Measurements from ENCODE around the gene TBC1D16. TPM values are rescaled to one million over a fixed set of nuclear protein-coding genes. Genes with fewer than 3 reads are reported as not detected.

Gene TBC1D16
- total RNA-seq, 2 donors from 2014 or later = 45.9 to 52.1 TPM

GRCh38 chr17:80018917-80019651, 16.6 kb downstream of the TBC1D16 start:
- H3K27ac ChIP-seq = no peak overlapping the region
- no peak for DNase-seq (ENCODE audit: low spot score)
- no peak overlapping the region for H3K4me3 ChIP-seq
- ATAC-seq (ENCODE audit: insufficient number of reproducible peaks, low FRiP score, low read depth) = no peak
- TF ChIP-seq CTCF (IDR thresholded peaks at IDR 0.05) = no peak
- H3K36me3 ChIP-seq = no peaks in the 10 kb centered on the region
- H3K9me3 ChIP-seq = no peaks in the 10 kb centered on the region
- H3K4me1 ChIP-seq (ENCODE audit: control insufficient read depth in 1 of 2, low read depth in 2 of 2) = peaks cover 0 to 6% of the 10 kb centered on the region in 2 donors
- H3K27me3 ChIP-seq (replicated peaks; ENCODE audit: insufficient read depth) = no peaks in the 10 kb centered on the region

DNA sequence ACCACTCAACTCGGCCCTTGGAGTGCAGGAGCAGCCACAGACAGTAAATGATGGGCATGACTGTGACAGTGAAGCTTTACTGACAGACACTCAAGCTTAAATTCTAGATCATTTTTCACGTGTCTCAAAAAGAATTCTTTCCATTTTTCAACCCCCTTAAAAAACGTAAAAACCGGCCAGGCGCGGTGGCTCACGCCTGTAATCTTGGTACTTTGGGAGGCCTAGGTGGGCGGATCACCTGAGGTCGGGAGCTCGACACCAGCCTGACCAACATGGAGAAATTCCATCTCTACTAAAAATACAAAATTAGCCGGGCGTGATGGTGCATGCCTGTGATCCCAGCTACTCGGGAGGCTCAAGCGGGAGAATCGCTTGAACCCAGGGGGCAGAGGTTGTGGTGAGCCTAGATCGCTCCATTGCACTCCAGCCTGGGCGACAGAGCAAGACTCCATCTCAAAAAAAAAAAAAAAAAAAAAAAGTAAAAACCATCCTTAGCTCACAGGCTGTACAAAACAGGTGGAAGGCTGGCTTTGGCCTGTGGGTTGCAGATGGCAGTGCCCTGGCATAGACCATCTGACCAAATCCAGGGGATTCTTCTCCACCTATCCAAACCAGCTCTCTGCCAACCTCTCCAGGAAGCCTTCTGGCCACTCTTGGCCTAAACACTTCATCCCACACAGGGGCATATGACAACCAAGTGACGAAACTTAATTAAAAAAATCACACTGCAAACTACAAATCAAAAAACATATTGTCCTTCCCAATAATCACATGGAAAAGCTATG, 18.3 kb downstream of the TBC1D16 start:
- Histone ChIP-seq H3K27me3 (replicated peaks; ENCODE audit: insufficient read depth) (no peaks in the 10 kb centered on the region), H3K4me3 (no peak overlapping the region), H3K27ac (no peak overlapping the region), H3K36me3 (peaks cover 8% of the 10 kb centered on the region), H3K9me3 (no peaks in the 10 kb centered on the region), H3K4me1 (ENCODE audit: control insufficient read depth in 1 of 2, low read depth in 2 of 2) (no peaks in the 10 kb centered on the region)
- TF ChIP-seq CTCF (IDR thresholded peaks at IDR 0.05) = no peak
- DNase-seq (ENCODE audit: low spot score) = no peak
- ATAC-seq (ENCODE audit: insufficient number of reproducible peaks, low FRiP score, low read depth) = no peak

DNA sequence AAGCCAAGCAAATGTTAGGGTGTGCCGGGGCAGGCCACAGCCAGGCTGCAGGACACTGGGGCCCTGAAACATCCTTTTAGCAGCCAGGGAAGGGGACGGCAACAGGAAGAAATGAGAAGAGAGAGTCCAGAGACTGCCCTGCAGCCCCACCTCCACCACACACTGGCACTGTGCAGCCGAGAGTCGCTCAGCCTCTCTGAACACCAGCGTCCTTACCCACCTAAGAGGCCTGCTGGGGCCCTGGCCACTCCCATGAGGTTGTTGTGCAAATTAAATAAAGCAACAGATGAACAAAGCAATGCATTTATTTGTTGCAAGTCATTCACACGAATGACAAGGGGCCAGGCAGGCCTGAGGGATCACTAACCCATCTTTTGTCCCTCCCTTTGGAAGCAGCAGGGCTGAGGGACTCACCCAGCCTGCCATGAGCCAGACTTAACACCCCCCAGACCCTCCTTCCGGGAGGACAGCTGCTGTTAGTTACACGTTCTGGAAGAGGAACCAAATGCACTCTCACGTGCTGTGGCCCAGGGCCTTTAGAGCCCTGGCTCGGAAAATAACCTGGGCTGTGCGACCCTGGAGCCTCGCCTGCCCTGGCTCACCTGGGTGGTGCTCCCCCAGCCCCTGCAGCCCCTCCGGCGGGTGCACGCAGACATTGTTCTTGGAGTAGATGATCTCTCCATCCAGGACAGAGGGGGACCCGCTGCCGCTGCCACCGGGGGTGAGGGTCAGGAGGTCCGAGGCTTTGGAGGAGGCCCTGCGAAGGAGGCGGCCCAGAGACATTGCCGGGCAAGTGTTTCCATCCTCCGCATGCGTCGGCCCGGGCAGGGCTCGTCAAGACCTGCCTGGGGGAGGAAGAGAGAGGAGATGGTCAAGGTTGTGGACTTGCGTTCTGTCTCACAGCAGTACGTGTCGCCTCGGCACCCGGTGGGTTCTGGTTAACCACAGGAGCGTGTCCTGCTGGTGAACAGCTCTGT, 22.6 kb downstream of the TBC1D16 start:
- Histone ChIP-seq H3K4me1 (ENCODE audit: control insufficient read depth in 1 of 2, low read depth in 2 of 2) (peaks cover 7 to 19% of the 10 kb centered on the region in 2 donors), H3K27me3 (replicated peaks; ENCODE audit: insufficient read depth) (no peaks in the 10 kb centered on the region), H3K27ac (no peak overlapping the region), H3K36me3 (peaks cover 19% of the 10 kb centered on the region), H3K4me3 (no peak overlapping the region), H3K9me3 (no peaks in the 10 kb centered on the region)
- DNase-seq (ENCODE audit: low spot score) (no peak), ATAC-seq (ENCODE audit: insufficient number of reproducible peaks, low FRiP score, low read depth) (no peak)
- TF ChIP-seq CTCF (IDR thresholded peaks at IDR 0.05) = no peak

- no peaks in the 10 kb centered on the region for H3K27me3 ChIP-seq (replicated peaks; ENCODE audit: insufficient read depth)
- H3K4me1 ChIP-seq (ENCODE audit: control insufficient read depth in 1 of 2, low read depth in 2 of 2) = peaks cover 7 to 19% of the 10 kb centered on the region in 2 donors
- H3K4me3 ChIP-seq = no peak overlapping the region
- no peak for ATAC-seq (ENCODE audit: insufficient number of reproducible peaks, low FRiP score, low read depth)
- H3K36me3 ChIP-seq = peaks cover 19% of the 10 kb centered on the region
- no peak for DNase-seq (ENCODE audit: low spot score)
- H3K9me3 ChIP-seq = no peaks in the 10 kb centered on the region
- no peak overlapping the region for H3K27ac ChIP-seq
- no peak for TF ChIP-seq CTCF (IDR thresholded peaks at IDR 0.05)
Measured at GRCh38 chr17:80011989-80012555, 23.6 kb downstream of the TBC1D16 start.

Measured in thoracic aorta (tissue), 2 donors.